GM21390 (cell line): ENCODE measurements around the gene C2orf68.
A peak's percentile ranks its signal among the peaks of the same experiment; 100 is the strongest.
"Not testable (repeated sequence)": the region's sequence is repeated elsewhere in the genome, so short reads cannot be mapped to it uniquely, and the experiment has no call there.

Experiments used
- ATAC-seq: cut with Tn5 transposase; IDR thresholded peaks from one replicate; pipeline ENCODE4 v1.9.1; 2021; ENCODE audit not compliant: unreplicated experiment

The C2orf68 gene

DNA sequence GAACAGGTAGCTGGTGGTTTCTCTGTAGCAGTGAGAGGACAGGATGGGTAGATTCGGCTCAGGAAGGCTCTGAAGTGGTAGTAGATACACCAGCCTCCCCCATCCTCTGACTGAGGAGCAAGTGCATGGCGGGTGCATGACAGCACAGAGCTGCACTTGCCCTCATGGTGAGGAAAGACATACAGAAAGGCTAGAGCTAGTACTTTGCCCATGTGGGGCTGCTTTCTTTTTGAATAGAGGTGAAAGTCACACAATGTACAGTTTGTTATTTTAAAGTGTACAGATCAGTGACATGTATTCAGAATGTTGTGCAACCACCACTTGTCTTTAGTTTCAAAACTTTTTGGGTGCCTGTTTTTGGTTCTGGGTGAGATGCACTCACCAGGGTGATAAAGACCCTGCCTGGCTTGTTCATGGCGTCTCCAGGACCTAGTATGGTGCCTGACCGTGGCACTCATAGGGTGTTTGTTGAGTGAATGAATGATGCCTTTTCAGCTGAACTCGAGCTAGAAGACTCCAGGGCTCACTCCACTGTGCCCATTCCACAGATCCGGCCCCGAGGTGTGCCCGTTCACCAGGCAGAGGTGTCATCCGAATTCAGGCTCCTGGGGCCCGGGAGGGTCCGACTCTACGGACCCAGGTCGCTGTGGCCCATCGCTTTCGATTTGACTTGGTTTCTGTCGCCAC lies 28.1 kb downstream of the C2orf68 start:
- ATAC-seq: peak; percentile 63

DNA sequence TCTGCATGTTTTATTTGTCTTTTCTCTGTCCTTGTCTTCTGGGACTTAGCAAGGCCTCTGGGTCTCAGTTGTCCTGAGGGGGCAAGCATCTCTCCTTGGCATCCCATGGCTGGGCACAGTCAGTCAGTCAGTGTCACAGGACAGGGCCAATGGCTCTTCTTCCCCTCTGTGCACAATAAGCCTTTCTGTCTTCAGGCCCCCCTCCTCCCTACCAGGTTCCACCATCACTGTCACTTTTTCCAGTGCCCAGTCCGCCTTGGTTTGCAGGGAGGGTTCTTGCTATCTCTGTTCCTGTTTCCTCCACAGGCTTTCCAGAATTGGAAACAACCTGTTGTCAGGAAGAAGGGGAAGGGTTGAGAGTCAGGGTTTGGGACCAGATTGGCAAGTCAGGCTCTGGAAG lies 29.4 kb downstream of the C2orf68 start:
- ATAC-seq: no peak

DNA sequence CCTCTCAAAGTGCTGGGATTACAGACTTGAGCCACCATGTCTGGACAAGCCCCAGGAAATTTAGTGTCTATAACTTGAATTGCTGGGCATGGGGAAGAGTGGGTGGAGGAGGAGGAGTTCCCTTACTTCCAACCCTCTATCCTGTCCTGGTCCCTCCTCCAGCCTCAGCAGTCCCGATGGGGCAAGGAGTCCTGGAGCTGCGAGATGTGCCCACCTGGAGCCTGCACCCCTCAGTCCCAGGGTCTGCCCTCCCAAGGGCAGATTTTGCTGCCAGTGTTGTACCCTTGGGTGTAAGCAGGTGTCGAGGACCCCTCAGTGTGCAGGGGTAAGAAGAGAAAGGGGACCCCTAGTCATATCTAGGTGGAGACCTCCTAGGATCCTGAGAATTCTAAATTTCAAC lies 31.7 kb downstream of the C2orf68 start:
- no peak for ATAC-seq

- no peak for ATAC-seq
Observed at GRCh38 chr2:85579266-85579935, 32.5 kb downstream of the C2orf68 start.

GRCh38 chr2:85578243-85579180 lies 33.4 kb downstream of the C2orf68 start:
- peak; percentile 44 for ATAC-seq

DNA sequence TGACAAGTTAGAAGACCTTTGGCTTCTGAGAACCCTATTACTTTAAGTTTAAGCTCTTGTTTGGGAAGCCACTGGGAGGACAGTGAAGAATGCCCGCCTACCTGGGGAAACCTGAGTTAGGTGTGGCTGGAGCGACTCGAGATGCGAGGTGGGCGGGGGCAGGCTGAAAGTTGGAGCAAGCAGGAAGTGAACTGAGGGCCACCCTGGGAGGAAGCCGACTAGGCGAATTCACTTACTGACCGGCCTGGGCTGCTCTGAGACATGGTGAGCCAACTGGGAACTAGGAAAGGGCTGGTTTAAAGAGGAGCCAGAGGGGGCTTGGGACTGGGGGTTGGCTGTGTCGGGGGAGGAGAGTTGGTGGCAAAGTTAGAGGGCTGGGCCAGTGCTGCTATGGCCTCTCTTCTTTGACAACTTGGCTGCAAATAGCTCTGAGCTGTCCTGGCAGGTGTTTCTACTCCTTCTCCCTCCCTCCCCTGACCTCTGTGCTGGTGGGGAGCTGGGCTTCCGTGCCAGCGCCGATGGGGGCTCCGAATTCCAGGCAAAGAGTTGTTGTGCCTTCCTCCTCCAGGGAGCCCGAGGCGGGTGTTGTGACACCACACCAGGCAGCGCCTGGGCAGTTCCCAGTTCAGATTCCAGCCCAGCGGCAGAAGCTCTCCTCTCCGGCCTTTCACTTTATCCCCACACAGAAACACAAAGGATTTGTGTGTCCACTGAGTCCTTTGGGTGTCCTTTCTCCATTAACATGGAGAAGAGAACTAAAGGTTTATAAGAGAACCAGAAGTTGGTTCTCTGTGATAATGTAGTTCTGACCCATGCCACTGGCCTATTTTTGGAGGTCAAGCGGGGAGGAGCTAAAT lies 34.3 kb downstream of the C2orf68 start, which contains the start of gene VAMP8:
TSS of gene VAMP8 (plus strand) at position 201 of the 857 bp plus-strand sequence. CDS start at position 262, 61 bp downstream.
- peak; percentile 73 for ATAC-seq

GRCh38 chr2:85577063-85577385 lies 34.8 kb downstream of the C2orf68 start:
- no peak for ATAC-seq

GRCh38 chr2:85575739-85576138 lies 36.1 kb downstream of the C2orf68 start:
- ATAC-seq: no peak

DNA sequence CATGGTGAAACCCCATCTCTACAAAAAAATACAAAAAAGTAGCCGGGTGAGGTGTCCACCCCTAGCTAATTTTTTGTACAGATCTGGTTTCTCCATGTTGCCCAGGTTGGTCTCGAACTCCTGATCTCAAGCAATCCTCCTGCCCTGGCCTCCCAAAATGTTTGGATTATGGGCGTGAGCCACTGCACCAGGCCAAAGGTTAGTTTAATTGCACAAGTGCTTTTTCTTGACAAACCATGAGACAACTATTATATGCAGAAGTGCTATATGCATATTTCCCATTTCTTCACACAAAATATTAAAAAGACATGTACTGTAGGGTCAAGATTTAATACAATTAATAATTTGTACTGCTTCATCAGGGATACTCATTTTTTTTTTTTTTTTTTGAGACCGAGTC lies 45.6 kb downstream of the C2orf68 start:
- no peak for ATAC-seq

- ATAC-seq: no peak
Observed at GRCh38 chr2:85564144-85564563, 47.7 kb downstream of the C2orf68 start.

DNA sequence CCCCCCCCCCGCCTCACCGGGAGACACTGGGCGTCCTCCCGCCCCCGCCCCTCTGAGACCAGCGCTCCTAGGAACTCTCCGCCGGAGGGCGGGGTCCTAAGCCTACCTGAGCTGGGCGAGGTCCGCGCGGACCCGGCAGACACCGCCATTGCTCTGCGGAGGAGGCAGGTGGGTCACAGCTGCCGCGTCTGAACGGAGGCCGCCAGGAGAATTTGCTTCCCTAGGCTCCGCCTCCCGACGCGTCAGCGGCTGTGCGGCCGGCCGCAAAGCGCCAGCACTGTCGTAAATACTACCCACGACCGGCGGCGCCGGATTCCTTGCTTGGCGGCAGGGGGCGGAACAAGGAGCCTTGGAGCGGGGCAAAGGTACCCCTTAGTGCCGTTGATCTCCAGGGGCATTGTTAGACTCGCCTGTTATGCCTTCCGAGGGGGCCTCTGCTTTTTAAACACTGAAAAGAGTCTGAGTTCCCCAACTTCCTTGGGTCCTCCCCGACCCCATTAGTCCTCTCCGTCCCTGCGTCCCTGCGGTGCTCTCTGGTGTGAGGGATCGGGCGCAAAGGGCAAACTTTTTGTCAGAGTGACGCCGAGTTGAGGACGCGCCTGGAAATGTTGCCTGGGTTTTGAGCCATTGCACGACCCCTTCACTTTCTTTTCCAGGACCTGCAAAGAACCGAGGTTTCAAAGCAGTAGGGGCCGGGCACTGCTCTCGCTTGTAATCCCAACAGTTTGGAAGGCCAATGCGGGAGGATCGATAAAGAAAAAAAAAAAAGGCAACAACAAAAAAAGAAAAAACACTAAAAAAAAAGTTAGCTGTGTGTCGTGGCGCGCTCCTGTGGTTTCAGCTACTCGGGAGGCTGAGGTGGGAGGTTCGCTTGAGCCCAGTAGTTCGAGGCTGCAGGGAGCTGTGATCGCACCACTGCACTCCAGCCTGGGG lies 50.3 kb downstream of the C2orf68 start, which contains the start of gene GGCX:
TSS of gene GGCX (minus strand) at position 214 of the 933 bp plus-strand sequence. CDS start at position 149, 65 bp downstream.
- ATAC-seq: peak; percentile 90

DNA sequence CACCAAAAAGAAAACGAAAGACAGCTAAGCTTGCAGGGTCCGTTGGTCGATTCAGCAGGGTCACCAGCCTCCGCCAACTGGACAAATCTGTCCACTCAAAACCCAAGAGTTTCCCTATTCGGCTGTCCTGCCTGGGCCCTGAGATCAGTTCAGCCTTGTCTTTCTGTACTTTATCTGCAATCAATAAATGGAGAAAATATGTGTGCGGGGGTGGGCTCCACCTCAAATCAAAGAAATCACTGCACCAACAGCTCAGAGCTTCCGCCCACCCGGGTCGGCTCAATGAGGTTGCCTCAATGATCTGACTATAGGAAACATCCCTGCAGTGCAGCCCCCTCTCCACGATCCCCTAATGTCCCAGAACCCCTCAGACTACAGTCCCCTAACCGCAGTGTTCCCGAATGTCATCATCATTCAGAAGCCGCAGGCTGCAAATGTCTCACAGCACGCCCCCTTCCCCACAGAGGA lies 51.0 kb downstream of the C2orf68 start:
- ATAC-seq: peak; percentile 10

GRCh38 chr2:85560403-85560726 lies 51.5 kb downstream of the C2orf68 start:
- not testable (repeated sequence) for ATAC-seq

- no peak for ATAC-seq
Observed at GRCh38 chr2:85558160-85558559, 53.7 kb downstream of the C2orf68 start.

DNA sequence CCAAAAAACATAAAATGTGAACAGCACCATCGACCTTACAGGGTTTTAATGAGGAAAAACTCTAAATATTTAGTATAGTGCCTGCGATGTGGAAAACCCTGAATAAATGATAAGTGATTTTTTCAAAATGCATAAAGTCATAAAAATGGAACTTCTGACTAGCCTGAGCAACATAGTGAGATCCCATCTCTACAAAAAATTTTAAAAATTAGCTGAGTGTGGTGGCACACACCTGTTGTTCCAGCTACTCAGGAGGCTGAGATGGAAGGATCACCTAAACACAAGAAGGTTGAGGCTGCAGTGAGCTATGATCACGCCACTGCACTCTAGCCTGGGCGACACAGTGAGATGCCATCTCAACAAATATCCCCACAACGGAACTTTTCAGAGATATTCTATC lies 54.7 kb downstream of the C2orf68 start:
- no peak for ATAC-seq
